GM19455 (cell line): ENCODE results near the gene PIK3C2G.

Experiments used
- ATAC-seq: cut with Tn5 transposase; IDR thresholded peaks from one replicate; pipeline ENCODE4 v1.9.1; 2021; ENCODE audit not compliant: unreplicated experiment

Gene PIK3C2G

DNA sequence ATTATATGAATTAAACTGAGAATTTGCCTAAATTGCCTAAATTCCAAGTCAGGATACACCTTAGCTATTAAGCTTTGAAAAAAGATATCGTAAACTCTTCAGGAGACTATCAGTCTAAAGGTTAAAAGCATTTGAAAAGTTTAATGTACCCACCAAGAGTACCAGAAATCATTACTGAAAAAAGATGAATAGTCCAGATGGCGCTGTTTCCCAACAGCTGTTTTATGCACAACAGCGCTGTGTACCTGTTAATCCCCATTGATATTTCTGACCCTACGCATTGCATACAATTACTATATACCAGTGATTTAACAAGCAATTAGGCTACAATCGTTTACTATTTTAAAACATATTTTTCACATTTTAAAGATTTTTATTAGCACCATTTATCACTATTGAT, 291.5 kb downstream of the PIK3C2G start:
- ATAC-seq: no peak

DNA sequence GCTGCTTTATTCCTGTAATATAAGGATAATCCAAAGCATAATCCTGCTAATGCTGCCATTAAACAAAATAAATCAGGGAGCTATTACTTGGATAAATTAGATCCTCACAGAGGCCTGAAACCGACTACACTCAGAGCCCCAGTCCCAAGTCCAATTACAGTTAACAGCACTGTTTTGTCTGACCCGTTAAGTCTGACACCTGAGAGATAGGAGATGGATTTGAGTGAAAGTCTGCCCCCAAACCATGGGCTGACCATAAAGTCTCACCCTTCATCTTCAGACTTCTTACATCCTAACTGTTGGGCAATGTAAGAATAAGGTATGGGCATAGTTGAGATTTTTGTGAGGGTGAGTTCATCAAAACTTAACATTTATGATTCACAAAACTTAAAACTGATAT, 294.8 kb downstream of the PIK3C2G start:
- no peak for ATAC-seq

DNA sequence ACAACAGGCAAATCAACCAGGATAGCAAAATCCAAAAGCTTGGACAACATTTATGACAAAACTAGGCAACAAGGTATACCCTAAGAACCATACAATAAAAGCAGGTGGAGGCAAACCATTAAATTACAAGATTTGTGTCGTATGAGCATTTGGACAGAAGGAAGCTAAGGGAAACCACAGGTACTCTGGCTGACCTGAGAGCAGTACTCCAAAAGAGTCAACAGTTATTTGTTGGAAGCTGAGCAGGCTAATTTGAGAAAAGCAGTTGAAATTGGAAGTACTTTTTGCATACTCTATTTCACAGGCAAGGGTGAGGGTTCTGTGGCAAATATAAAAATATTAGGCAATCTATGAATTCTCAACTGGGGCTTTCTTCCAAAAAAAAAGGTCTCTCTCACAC, 297.9 kb downstream of the PIK3C2G start:
- ATAC-seq: no peak

DNA sequence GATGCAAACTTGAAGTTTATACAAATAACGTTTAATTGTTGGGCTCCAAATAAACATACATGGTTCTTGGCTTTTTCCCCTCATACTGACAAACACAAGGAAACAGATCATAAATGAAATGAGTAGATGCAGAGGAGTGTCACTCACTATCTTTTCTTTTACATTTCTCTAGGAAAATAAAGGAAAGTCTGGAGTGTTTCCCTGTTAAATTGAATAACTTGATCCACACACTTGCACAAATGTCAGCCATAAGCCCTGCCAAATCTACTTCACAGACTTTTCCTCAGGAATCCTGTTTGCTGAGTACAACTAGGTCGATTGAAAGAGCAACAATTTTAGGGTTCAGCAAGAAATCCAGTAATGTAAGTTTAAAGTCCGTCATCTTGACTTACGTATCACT, 301.2 kb downstream of the PIK3C2G start:
- ATAC-seq: no peak

DNA sequence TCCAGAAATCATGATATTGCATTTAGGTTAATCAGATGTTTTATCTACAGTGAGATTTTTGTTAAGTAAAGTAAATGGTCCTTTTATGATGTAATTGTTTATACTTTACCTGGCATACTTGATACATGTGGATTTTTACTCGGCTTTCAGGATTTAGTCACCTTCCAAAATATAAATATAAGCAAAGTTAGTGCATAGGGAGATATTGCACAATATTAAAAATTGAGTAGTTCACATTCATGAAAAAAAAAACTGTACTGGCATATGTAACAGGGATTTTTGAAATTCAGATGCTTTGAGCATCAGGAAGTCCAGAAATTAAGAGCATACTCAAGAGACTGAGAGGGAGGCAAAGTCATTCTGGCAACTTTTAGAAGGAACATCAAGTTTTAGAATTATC, 303.0 kb downstream of the PIK3C2G start:
- ATAC-seq: no peak

DNA sequence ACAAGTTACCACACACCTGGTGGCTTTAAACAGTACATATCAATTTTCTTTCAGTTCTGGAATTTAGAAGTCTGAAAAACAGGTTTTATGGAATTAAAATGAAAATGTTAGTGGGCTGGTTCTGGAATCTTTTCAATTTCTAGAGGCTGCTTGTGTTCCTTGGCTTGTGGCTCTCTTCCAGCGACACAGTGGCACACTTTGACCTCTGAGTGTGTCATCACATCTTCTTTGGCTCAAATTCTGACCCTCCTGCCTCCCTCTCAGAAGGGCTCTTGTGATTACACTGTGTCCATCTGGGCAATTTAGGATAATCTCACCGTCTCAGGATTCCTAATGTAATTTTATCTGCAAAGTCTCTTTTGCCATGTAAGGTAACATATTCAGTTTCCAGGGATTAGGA, 306.5 kb downstream of the PIK3C2G start:
- no peak for ATAC-seq

DNA sequence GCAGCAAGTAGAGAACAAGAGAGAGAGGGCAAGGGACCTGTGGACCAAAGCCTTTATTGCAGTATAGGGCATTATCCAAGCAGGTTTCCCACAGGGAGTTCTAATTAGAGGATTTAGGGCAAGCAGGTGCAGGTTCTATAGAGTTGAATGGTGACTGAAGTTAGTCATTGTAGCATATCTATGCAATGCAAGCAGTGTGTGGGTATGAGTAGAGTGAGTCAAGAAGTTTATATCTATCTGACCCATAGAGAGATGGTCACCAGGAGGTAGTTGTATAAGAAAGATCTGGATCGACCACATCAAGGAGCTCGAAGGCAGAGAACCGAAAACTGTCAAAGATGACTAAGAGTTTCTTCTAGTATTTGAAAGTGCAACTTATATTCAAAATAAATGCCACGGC, 309.2 kb downstream of the PIK3C2G start:
- ATAC-seq: no peak

DNA sequence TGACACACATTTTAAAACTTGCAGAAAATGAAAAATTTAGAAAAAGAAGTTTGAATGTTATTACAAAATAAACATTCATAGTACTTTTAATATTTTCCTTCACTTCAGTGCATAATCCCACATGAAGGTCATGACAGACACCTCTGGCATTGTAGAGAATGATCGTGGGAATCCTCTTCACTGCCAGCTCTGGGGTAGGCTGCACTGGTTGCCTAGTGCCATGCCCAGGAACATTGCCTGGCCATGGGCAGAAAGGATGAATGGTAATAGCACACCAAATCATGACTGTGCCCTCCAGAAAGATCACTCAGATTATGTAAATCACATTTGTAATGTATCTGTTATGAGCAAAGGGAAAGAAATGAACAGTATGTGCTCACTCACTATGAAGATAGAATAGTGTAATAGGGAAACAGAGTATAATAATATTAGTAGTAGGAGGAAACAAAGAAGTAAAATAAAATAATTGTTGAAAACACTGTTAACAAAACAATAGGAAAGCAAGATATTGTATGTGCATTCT, 314.8 kb downstream of the PIK3C2G start:
- no peak for ATAC-seq

DNA sequence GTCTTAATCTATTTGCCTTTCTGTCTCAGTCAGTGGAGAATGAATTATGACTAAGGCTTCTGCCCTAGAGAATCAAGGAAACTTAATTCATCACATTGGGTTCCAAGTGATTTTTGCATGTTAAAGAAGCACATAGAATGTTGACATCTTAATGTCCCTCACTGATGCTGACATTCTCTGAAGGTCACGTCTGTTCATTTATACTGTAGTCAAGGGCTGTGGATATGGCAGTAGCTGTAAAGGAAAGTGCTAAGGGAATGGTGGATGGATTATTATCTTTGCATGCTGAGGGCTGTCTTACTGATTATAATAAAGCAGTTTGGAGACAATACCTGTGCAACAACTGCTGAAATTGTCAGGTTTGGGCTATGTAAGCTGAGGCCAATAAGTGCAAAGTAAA, 315.3 kb downstream of the PIK3C2G start:
- ATAC-seq: no peak

DNA sequence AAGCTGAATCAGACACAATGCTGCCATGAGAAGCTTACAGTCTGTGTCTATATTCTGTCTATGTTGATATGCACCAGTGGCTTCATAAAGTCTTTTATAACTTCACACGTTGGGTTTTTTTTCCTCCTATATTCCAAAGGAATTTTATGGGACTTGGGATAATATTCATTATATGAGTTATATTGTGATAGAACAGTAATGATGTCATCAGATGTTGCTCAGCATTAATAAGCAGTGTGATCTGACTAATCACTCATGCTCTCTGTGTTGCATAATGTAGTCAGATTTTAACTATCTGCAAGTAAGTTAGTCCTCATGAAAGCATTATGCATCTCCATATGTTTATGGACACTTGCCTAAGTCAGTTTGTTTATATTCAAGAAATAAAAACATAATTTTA, 316.9 kb downstream of the PIK3C2G start:
- no peak for ATAC-seq

DNA sequence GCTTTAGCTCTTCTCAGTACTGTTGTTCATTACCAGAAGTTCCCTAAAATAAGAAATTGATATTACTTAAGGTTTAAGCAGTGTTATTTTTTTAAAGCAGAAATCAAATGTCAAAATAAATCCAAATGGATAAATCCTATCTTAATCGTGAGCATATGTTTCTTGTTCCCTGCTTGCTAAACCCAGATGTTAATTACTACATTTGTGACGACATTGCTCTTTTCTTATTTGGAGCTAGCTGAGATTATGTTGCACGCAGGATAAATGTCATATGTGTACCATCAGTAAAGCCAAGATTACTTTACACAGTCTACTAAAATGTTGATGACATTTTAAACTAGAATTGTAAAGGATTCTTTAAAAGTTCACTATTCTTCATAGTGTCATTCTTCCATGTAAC, 319.0 kb downstream of the PIK3C2G start:
- ATAC-seq: no peak

DNA sequence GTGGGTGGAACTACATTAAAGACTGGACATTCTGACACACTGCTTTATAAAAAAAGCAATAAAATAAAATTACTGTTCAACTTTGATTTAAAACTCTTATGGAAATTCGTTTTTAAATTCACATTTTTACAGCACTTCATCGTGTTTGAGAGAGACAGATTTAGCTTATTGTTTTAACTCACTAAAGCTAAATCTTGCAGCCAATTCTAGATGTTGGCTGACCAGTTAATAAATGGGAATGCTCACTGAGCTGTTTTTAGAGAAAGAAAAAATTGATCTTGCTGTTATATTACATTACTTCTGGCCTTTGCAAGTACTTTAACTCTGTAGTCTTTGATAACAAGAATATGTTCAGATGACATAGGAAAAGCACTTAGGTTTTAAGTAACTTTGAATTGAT, 319.4 kb downstream of the PIK3C2G start:
- ATAC-seq: no peak

DNA sequence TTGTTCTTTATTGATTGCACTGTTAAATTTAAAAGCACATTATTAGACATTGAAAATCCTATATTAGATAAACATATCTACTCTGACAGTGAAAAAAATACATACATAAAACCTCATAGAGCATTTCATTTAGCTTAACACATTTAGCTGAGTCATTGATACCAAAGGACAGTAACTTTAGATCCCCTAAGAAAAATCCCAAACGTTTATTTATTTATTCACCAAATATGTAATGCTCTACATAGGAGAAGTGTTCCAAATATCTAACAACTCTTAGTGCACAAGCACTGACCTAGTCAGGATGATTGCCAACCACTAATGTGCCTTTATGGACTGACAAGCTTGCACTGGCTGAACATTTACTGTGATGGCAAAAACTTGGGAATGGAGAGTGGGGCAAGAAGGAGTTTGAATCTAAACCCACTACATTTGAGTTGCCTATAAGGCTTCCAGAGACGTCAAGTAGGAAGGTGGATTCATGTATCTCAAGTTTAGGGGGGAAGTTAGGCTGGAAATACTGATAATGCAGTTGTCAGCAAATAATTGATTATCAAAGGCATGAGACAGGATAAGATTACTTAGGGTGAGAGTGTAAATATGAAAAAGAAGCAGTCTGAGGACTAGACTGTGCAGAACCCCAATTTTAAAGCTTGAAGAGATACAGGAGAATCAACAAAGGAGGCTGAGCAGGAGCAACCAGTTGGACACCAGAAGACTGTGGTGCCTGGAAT, 320.1 kb downstream of the PIK3C2G start:
- no peak for ATAC-seq

DNA sequence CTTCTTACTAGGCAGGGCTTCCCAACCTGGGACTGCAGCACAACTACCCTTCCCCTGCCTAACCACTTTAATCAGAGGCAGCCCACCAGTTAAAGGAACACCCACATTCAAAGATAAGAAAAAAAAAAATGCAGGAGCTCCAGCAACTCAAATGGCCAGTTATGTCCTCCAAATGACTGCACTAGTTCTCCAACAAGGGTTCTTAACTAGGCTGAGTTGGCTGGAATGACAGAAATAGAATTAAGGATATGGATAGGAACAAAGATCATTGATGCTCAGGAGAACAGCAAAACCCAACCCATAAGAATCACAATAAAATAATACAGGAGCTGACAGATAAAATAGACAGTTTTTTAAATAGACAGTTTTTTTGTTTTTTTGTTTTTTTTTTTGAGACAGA, 322.3 kb downstream of the PIK3C2G start:
- ATAC-seq: no peak

DNA sequence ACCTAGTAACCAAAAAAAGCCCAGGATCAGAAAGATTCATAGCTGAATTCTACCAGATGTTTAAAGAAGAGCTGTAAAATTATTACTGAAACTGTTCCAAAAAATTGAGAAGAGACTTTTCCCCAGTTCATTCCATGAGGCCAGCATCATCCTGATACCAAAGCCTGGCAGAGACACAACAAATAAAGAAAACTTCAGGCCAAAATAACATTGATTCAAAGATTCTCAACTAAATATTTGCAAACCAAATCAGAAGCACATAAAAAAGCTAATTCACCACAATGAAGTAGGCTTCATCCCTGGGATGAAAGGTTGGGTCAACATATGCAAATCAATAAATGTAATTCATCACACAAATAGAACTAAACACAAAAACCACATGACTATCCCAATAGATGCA, 325.3 kb downstream of the PIK3C2G start:
- no peak for ATAC-seq

DNA sequence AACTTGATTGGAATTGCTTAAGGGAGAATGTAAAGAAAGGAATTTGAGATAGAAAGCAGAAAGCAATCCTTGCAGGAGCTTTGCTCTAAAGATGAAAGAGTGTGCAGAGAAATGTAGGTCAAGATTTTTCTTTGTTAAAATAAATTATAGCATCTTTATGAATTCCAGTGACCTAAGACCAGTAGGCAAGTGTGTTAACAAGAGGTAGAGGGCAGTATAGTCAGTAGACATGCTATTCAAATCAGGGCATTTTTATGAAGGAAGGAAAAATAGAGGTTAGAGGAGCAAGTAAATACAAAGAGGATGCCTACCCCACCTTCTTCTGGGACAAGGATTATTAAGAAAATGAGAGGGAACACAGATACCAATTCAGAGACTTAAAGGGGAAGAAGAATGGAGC, 328.0 kb downstream of the PIK3C2G start:
- ATAC-seq: no peak

DNA sequence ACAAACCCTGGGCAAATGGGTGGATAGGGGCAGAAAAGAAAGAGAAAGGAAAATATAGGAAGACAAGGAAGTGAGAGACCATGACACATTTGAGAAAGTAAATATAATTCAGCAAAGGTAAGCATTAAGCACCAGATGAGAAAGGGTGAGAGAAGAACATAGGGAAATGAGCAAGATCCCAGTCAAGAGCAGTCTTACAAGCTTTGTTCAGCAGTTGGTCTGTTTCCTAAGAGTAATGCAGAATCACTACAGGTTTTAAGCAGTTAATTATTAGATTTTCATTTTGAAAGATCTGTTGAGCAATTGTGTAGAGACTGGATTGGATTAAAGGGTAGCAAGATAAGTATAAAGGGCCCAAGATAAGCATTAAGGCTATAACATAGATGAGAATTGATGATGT, 330.2 kb downstream of the PIK3C2G start:
- no peak for ATAC-seq

DNA sequence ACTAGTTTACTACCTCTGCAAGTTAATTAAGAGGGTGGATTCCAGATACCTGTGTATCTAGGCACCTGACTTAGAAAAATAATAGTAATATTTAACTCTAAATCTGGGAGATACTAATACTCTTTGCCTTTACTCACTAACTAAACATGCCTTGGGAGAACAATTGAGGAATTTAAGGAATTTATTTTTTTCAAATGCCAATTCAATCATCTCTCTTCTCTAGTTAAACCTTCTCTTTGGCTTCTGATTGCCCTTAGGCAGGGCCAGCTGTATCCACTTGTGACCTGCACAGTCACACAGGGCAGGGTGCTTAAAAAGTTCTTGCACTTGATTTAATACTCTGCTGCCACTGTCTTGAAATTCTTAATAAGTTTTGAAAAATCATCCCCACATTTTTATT, 334.1 kb downstream of the PIK3C2G start:
- no peak for ATAC-seq

DNA sequence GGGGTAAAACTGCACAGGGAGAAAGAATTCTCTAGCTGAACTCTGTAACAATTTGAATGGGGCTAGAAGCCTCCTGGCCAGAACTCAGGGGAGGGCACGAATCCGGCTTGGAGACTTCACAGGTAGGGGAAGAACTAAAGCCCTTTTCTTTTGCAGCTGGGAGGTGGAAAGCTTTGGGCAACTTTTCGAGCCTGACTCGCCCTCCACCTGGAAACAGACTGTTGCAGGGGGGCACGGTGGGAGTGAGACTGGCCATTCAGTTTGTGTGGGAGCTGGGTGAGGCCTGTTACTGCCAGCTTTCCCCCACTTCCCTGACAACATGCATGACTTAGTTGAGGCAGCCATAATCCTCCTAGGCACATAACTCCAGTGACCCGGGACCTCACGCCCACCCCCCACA, 340.6 kb downstream of the PIK3C2G start:
- no peak for ATAC-seq

DNA sequence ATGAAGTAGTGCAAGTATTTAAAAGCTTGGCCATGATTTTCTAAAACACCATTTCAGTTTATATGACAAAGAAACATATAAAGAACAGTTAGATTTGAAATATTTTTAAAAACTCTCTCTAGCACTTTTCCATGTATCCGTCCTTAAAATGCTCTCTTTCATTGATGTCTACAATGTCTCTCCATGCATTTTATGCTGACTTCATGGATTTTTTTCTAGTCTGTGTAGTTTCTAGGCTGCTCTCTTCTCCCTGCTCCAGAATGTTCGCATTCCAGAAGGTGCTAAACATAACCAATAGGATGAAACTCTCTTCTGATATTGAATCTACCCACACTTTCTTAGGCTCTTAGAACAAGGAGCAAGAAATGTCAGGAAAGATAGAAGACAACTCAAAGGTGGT, 351.7 kb downstream of the PIK3C2G start:
- ATAC-seq: no peak

DNA sequence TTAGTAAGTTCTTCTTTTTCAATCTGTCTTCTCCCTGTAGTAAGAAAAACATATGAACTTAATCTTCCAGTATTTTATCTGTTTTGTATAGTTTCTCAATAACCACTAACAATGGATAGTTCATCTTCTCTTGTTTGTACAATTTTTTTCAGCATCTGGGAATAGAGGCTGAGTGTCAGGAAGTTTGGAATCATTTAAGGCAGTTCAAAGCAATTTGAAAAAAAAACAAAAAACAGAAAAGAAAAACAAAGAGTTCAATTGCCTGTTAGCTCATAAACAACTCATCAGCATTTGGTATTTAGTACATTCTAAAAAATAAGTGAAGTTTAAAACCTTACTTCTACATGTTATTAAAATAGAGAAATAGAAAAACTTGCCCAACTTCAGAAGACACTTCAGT, 359.7 kb downstream of the PIK3C2G start:
- ATAC-seq: no peak

DNA sequence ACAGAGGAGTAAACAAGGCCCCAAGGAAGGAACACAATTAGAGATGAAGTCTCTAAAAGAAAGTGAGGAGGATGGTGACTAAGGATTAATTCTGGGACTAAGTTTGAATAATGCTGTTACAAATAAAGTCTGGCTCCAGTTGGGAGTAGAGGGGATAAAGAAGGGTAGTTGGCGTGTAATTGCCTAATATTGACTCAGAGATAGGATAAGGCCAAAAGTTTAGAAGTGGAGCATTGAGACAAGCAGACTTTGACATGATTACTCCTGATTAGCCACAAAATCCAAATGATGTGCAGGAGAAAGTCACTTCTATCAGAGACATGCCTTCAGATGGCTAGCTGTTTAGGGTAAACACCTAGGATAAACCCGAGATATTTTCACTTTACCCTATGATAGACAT, 368.1 kb downstream of the PIK3C2G start:
- no peak for ATAC-seq

DNA sequence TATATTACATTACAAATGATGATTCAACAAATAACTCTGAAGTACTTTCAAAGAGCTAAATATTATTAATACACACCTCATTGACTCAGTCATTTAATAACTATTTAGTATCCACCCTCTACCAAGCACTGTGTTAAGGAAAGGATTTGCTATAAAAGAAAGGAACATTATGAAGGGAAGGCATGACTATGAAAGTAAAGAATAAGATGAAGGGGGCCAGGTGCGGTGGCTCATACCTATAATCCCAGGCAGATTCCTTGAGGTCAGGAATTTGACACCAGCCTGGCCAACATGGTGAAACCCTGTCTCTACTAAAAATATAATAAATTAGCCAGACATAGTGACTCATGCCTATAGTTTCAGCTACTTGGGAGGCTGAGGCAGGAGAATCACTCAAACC, 368.6 kb downstream of the PIK3C2G start:
- no peak for ATAC-seq
